Suprapubic skin (tissue), 4 donors: ENCODE results near the gene MMP24.
A peak's percentile ranks its signal among the peaks of the same experiment; 100 is the strongest.

Experiments
- CTCF ChIP-seq, 2 donors: fragments of 200-600 bp in 1 of 2; fragments of 450-650 bp in 1 of 2; sonication (generic) in 1 of 2; IDR thresholded peaks; one replicate each; pipeline ENCODE4 v1.5.1; 2016 to 2019; ENCODE audit warnings: antibody characterized with exemption in 2 of 2, mild to moderate bottlenecking in 1 of 2, moderate library complexity in 1 of 2
- POLR2A ChIP-seq, 2 donors: fragments of 450-650 bp; IDR thresholded peaks; one replicate each; pipeline ENCODE4 v1.6.1; 2017; ENCODE audit warnings: antibody characterized with exemption in 2 of 2, mild to moderate bottlenecking in 2 of 2, moderate library complexity in 2 of 2
- POLR2AphosphoS5 ChIP-seq, 3 donors: sonication (generic); formaldehyde crosslinking; IDR thresholded peaks; one replicate each; pipeline ENCODE4 v1.6.1; 2017; ENCODE audit warnings: antibody characterized with exemption in 3 of 3

GRCh38 chr20:35306931-35307517, 80.5 kb downstream of the MMP24 start:
- TF ChIP-seq POLR2AphosphoS5 (IDR thresholded peaks at IDR 0.05) (peak in 1 of 3 donors; percentile 75), POLR2A (IDR thresholded peaks at IDR 0.05) (no peak), CTCF (IDR thresholded peaks at IDR 0.05) (peak in 1 of 2 donors; percentile 42)
